ENCODE measurements around the gene PTDSS2. TPM values are rescaled to one million over a fixed set of nuclear protein-coding genes. Genes with fewer than 3 reads are reported as not detected.

Gene PTDSS2
- total RNA-seq, 1 donor from 2014 or later, result 25.5 TPM

DNA sequence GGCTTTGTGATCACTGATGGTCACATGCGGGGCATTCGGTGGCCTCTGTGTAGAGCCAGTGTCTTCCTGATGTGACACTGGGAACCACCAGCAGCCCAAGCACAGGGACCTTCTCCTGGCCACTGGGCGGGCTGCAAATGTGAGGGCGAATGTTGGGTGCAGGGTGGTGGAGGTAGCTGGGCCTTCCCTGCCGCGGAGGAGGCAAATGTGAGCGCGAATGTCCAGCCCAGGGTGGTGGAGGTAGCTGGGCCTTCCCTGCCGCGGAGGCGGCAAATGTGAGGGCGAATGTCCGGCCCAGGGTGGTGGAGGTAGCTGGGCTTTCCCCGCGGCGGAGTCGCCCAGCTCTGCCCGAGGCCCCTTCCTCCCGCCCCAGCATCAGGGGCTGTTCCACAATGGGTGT, 23.3 kb downstream of the PTDSS2 start:
- ATAC-seq (ENCODE audit: poor library complexity), result no peak
- DNase-seq, result no peak
- intact Hi-C loops (cut with DNase I), result no loop called here

DNA sequence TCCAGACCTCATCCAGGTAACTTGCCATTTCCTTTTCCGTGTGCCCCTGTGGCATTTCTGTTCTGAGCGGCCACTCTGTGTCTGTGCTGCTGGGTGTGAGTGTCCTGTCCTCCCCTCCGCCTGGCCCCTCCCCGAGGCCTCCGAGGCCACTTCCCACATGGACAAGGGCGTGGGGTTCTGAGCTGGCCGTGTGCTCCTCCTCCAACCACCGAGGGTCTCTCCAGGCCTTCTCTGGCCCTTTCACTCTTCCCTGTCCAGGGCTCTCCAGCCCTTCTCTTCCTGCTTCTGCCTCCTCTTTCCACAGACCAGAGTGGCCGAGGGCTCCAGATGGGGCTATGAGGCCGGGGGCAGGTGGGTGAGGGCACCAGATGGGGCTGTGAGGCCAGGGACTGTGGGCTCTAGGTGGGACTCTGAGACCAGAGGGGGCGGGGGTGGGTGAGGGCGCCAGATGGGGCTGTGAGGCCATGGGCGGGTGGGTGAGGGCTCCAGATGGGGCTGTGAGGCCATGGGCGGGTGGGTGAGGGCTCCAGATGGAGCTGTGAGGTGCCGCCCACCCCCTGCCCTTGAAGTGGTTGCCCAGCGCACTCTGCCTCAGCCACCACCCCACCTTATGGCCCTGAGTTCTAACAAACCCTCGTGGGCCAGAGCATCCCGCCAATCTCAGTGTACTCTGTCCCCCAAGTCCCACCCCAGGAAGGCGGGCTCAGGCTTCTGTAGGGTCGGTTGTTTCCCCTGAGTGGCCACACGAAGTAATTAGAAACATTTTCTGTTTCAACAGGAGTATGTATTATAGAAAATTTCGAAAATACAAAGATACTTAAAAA, 24.1 kb downstream of the PTDSS2 start:
- ATAC-seq (ENCODE audit: poor library complexity) (no peak), DNase-seq (no peak)
- intact Hi-C loops (cut with DNase I), result no loop called here

DNA sequence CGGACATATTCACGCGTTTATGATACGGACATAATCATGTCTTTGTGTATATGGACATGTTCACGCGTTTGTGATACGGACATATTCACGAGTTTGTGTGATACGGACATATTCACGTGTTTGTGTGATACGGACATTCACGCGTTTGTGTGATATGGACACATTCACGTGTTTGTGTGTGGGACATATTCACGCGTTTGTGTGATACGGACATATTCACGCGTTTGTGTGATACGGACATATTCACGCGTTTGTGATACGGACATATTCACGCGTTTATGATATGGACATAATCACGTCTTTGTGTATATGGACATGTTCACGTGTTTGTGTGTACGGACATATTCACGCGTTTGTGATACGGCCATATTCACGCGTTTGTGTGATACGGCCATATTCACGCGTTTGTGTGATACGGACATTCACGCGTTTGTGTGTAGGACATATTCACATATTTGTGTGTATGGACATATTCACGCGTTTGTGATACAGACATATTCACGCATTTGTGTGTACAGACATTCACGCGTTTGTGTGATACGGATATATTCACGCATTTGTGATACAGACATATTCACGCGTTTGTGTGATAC, 24.9 kb downstream of the PTDSS2 start:
- intact Hi-C loops (cut with DNase I), result no loop called here
- no peak for DNase-seq
- ATAC-seq (ENCODE audit: poor library complexity), result no peak

DNA sequence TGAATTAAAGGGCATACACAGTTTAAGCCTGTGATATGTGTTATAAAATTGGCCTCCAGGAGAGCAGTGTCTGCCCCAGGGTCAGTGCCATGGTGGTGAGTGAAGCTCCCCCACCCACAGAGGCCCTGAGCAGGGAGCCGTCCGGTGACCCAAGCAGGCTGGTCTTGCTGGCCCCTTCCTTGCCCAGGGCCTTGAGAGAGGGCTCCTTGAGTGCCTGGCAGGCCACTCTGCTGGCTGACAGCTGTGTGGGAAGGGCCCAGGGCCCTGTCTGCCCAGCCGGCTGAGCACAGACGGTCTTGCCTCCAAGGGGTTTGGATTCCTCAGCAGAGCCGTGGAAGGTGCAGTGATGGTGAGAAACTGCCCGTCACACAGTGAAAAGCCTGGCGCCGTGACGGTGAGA, 25.9 kb downstream of the PTDSS2 start:
- intact Hi-C loops (cut with DNase I), result no loop called here
- ATAC-seq (ENCODE audit: poor library complexity), result no peak
- no peak for DNase-seq

DNA sequence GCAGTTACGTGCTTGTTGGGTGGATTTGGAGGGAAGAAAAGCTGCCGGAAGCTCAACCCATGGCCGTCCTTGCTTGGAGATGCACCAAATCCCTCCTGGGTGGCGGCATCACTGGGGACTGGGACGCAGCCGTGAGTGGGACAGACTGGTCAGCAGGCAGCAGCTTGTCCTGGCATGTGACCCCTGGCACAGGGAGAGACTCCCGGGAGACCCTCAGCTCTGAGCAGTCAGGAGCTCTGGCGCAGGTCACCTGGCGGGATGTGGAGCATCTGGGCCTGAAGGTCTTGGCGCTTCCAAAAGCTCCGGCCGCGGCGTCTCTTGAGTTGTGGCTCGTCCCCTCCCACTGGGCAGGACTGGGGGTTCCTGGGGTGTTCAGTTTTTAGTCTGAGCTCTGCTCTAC, 26.3 kb downstream of the PTDSS2 start:
- intact Hi-C loops (cut with DNase I), result no loop called here

DNA sequence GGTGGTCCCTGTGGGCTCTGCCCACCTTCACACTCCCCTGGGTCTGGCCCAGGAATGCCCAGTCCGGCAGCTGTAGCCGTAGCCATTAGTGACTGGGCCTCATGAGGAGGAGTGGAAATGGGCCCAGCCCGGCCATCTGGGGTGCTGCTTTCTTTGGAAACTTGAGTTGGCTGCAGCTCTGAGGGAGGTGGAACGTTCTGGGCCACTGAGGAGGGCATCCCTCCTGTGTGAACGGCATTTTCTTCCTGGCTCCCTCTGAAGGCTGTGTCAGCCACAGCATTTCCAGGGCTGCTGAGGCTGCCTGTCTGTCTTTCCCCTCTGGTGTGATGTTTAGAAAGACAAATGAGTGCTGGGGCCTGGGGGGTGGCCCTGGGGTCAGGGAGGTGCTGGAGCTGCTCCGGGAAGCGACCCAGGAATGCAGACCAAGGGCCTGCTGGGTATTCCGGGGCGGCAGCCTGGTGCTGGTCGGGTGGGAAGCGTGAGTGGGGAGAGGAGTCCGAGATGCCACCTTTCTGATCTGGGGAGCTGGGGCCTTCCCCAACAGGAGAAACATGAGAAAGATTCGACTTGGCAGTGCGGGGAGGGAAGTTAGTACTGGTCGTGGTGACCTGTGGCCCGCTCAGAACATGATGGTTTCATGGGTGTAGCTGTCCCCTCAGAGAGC, 27.1 kb downstream of the PTDSS2 start:
- DNase-seq (no peak), ATAC-seq (ENCODE audit: poor library complexity) (no peak)
- intact Hi-C loops (cut with DNase I), result no loop called here

More for the DNA sequence above, 26.3 kb downstream of the PTDSS2 start:
- DNase-seq, result no peak
- ATAC-seq (ENCODE audit: poor library complexity), result no peak

DNA sequence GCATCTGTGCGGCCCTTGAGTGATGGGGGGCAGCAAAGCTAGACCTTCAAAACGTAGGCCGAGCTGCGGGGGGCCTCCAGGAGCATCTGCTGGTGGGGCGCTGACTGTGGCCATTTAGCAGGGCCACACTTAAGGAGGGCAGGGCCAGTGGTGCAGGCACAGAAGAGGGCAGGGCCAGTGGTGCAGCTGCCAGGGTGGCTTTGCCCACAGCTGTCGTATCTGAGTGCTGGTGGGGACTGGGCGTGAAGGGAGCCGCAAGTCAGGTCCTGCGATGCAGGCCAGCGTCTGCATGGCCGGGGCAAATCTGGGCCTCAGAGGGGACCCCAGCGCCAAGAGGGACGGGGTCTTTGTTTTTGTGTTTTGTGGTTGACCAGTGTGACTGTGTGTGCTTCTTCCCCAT, 29.2 kb downstream of the PTDSS2 start:
- DNase-seq (no peak), ATAC-seq (ENCODE audit: poor library complexity) (no peak)
- intact Hi-C loops (cut with DNase I), result no loop called here

DNA sequence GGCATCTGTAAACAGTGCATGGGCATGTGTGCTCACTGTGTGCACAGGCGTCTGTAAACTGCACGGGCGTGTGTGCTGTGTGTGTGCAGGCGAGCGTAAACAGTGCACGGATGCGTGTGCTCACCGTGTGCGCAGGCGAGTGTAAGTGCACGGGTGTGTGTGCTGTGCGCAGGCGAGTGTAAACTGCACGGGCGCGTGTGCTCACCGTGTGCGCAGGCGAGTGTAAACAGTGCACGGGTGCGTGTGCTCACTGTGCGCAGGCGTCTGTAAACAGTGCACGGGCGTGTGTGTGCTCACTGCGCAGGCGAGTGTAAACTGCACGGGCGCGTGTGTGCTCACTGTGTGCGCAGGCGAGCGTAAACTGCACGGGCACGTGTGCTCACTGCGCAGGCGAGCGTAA, 34.5 kb downstream of the PTDSS2 start:
- DNase-seq (no peak), ATAC-seq (ENCODE audit: poor library complexity) (no peak)
- intact Hi-C loops (cut with DNase I), result no loop called here

DNA sequence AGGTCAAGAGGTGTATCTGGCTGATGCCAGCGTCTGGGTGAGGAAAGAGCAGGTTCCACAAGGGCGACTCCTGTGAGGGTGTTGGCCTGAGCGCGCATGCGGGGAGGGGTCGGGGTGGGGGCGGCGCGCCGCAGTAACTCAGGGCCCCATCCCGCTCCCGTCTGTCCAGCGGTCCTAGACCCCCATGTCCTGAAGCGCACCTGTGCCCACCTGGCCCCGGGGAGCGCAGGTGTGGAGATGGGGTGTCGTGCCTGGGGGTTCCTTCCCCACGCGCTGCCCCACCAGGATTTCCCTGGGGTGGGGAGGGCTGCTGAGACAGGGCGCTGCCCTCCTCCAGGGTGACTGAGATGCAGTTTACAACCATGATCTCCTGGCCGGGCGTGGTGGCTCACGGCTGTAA, 36.1 kb downstream of the PTDSS2 start:
- ATAC-seq (ENCODE audit: poor library complexity) (no peak), DNase-seq (no peak)
- intact Hi-C loops (cut with DNase I), result no loop called here

DNA sequence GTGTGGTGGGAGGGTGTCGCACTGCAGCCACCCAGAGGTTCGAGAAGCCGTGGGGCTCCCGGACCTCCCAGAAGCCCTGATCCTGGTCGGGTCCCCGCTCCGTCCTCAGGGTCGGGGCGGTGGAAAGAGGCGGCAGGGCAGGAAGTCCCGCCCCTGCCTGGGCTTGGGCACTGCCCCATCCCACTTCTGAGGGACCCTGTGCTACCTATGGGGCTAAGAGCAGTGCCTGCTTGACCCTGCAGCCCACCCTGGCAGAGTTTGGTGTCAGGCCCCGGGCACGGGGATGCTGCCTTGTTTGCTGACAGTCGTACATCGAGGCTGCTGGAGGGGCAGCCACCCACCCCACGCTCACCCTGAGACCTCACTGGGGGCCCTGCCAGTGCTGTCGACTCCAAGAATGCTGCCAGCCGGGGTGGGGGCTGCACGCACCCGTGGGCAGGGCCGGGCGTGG, 37.5 kb downstream of the PTDSS2 start:
- intact Hi-C loops (cut with DNase I), result no loop called here
- no peak for DNase-seq
- ATAC-seq (ENCODE audit: poor library complexity), result no peak

DNA sequence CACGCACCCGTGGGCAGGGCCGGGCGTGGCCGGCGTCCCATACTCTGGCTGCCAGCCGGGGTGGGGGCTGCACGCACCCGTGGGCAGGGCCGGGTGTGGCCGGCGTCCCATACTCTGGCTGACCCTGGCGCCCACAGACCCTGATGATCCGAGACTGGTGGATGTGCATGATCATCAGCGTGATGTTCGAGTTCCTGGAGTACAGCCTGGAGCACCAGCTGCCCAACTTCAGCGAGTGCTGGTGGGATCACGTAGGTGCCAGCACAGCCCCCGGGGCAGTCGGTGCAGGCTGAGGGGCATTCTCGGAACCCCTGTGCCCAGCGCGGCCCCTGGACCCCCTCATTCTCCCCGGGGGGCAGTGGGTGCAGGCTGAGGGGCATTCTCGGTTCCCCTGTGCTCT, 38.0 kb downstream of the PTDSS2 start:
- DNase-seq, result no peak
- no peak for ATAC-seq (ENCODE audit: poor library complexity)
- intact Hi-C loops (cut with DNase I), result no loop called here

DNA sequence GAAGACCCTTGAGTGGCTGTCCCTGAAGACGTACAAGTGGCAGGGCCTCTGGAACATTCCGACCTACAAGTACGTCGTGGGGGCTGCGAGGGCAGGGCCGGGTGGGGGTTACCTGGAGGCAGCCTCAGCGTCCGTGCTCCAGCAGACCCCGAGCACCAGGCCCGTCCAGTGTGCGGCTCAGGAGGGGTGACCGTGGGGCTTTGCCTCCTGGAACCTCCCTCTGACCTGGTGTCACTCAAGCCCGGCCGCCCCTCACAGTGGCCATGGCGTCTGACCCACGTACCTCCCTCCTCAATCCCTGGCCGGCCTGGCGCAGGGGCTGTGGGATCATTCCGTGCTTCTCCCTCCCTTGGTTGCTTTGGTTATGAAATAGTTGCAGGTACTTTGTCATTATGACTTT, 38.5 kb downstream of the PTDSS2 start:
- no peak for DNase-seq
- intact Hi-C loops (cut with DNase I), result no loop called here
- no peak for ATAC-seq (ENCODE audit: poor library complexity)

DNA sequence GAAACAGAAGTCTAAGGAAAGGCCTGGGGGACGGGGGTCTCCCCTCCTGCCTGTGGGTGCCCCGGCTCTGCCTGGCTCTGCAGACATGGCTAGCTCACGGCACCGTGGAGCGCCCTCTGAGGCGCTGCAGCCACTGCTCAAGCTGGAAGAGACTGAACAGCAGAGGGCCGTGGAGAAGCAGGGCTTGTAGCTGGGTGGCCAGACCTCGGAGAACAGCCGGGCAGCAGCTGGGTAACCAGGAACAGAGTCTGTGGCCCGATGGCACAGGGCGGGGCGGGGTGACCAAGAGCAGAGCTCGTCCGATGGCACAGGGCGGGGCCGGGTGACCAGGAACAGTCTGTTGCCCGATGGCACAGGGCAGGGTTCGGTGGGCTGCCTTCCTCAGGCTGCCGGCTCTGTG, 38.9 kb downstream of the PTDSS2 start:
- DNase-seq, result no peak

DNA sequence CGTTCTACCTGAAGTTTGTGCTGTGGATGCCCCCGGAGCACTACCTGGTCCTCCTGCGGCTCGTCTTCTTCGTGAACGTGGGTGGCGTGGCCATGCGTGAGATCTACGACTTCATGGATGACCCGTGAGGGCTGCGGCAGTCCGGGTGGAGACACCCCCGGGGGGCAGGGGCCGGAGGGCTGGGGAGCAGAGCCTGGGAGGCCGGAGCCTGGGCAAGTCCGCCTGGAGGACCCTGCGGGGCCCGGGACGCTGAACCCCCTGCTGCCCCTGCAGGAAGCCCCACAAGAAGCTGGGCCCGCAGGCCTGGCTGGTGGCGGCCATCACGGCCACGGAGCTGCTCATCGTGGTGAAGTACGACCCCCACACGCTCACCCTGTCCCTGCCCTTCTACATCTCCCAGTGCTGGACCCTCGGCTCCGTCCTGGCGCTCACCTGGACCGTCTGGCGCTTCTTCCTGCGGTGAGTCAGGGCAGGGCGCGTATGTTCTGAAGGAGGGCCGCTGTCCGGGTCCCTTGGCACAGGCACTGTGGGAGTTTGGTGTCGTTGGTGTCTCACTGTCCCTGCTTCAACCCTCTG, 39.6 kb downstream of the PTDSS2 start:
- DNase-seq (no peak), ATAC-seq (ENCODE audit: poor library complexity) (no peak)
- intact Hi-C loops (cut with DNase I), result no loop called here

More for the DNA sequence above, 38.9 kb downstream of the PTDSS2 start:
- intact Hi-C loops (cut with DNase I), result no loop called here
- ATAC-seq (ENCODE audit: poor library complexity), result no peak

DNA sequence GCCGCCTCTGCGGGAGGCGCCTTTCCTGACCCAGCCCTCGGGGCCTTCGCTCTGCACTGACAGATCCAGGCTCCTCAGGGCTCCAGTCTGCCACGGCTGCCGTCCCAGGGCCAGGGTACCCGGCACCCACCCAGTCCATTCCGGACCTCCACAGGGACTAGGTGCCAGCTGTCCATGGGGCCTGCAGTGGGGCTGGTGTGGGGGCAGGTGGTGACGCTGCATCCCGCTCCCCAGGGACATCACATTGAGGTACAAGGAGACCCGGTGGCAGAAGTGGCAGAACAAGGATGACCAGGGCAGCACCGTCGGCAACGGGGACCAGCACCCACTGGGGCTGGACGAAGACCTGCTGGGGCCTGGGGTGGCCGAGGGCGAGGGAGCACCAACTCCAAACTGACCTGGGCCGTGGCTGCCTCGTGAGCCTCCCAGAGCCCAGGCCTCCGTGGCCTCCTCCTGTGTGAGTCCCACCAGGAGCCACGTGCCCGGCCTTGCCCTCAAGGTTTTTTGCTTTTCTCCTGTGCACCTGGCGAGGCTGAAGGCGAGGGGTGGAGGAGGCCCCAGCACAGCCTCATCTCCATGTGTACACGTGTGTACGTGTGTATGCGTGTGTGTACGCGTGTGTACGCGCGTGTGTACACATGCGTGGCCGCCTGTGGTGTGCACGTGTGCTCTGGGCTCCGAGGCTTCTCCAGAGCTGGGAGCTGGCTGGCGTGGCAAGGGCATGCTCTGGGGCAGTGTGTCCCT, 40.3 kb downstream of the PTDSS2 start:
- DNase-seq (no peak), ATAC-seq (ENCODE audit: poor library complexity) (no peak)
- intact Hi-C loops (cut with DNase I), result no loop called here

DNA sequence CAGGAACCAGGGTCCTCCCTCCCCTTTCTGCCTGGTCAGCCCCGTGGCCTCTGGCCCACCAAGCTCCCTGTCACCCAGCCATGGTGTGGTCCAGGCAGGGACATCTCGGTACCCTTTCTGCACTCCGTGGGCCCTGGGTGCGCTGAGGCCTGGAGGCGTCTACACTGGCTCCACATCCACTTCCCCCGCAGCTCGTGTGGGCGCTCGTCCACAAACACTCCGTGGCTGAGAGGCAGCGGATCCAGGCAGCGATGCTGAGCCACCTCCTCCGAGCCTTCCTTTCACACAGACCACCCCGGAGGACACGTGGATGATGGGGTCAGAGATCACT, 40.8 kb downstream of the PTDSS2 start:
- ATAC-seq (ENCODE audit: poor library complexity), result no peak
- intact Hi-C loops (cut with DNase I), result no loop called here
- no peak for DNase-seq

DNA sequence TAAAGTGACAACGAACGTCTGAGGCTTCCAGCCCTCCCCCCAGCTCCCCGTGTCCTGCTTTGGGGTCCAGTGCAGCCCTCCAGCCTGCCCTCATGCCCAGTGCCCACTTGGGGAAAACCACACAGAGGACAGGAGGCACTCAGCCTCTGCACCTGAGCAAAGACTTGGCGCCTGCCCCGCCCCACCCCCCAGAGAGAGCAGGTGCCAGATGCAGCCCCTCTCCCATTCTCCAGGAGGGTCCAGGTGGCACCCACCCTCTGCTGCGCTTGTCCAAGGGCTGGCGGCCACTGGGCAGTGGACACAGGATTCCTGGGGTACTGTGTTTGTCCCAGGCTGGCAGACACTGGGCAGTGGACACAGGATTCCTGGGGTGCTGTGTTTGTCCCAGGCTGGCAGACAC, 41.3 kb downstream of the PTDSS2 start:
- intact Hi-C loops (cut with DNase I), result no loop called here
- ATAC-seq (ENCODE audit: poor library complexity) (no peak), DNase-seq (no peak)

DNA sequence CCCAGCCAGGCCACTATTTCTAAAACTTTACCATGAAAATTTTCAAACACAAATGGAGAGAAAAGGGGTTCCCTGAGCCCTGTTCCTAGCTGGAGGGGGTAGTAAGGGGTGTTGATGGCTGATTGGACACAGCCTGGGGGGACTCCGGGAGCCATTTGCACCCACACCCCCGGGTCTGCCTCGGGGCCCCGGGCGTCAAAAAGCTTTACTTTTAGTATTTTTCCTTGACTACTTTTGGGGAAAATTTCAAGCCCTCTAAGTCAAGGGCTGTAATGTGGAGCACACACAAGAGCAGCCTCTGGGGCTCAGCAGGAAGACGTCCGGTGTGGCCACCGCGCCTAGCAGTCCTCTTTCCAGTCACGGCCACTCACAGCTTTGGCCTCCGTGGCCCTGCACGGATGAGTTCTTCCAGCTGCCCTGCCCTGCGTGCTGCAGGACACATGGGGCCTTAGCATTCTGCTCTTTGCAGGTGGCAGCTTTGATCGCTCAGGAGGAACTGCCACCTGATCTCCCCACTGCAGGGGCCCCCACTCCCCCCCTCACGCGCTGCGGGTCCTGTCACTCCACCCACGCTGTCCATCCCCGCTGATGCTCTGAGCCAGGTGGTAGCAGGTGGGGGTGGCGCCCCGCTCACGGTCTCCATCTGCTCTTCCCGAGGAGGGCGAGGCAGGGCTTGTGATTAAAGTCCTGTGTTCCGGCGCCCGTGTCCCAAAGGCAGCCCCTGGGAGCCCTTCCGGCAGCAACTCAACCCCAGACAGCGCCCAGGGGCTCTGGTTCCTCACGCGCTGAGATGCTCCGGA, 42.5 kb downstream of the PTDSS2 start:
- ATAC-seq (ENCODE audit: poor library complexity), result no peak
- intact Hi-C loops (cut with DNase I), result no loop called here
- DNase-seq, result no peak
